Stimulated activated CD4-positive, alpha-beta T cell treated with anti-CD3 and anti-CD28 coated beads, Interleukin-2, amount 100 ng/mL, for 48 hours (primary cell): ENCODE data around the gene PIK3CB.
"Not testable (repeated sequence)": the region's sequence is repeated elsewhere in the genome, so short reads cannot be mapped to it uniquely, and the experiment has no call there.

Source experiments
- DNase-seq, 2 donors: peaks; one replicate each; pipeline ENCODE4 v3.0.0-alpha.2; 2020

The PIK3CB gene

GRCh38 chr3:138834596-138835396 is at the start of gene PIK3CB:
Gene PIK3CB (minus strand): TSS chr3:138834928. CDS start chr3:138759343, 75,585 bp downstream.
- peak; percentile 79 to 87 for DNase-seq

- no peak for DNase-seq
These were observed 46.5 kb upstream of the PIK3CB start for GRCh38 chr3:138881233-138881632.

- DNase-seq: no peak
These were observed 45.0 kb upstream of the PIK3CB start for GRCh38 chr3:138879541-138880380.

- DNase-seq: no peak
These were observed 42.5 kb upstream of the PIK3CB start for GRCh38 chr3:138877226-138877625.

- DNase-seq: no peak
These were observed 41.3 kb upstream of the PIK3CB start for GRCh38 chr3:138875754-138876664.

- DNase-seq: no peak
These were observed 40.5 kb upstream of the PIK3CB start for GRCh38 chr3:138875096-138875753.

GRCh38 chr3:138873471-138874278 is 38.9 kb upstream of the PIK3CB start:
- DNase-seq: no peak

GRCh38 chr3:138872632-138873031 is 37.9 kb upstream of the PIK3CB start:
- DNase-seq: no peak

GRCh38 chr3:138867996-138868395 is 33.3 kb upstream of the PIK3CB start:
- DNase-seq: no peak

GRCh38 chr3:138863776-138864113 is 29.0 kb upstream of the PIK3CB start:
- no peak for DNase-seq

- DNase-seq: no peak
These were observed 28.4 kb upstream of the PIK3CB start for GRCh38 chr3:138862924-138863775.

- DNase-seq: no peak
These were observed 27.8 kb upstream of the PIK3CB start for GRCh38 chr3:138862531-138862923.

GRCh38 chr3:138861798-138862197 is 27.1 kb upstream of the PIK3CB start:
- DNase-seq: no peak

GRCh38 chr3:138856799-138857198 is 22.1 kb upstream of the PIK3CB start:
- DNase-seq: no peak

GRCh38 chr3:138854940-138855339 is 20.2 kb upstream of the PIK3CB start:
- DNase-seq: no peak

- DNase-seq: no peak
These were observed 19.5 kb upstream of the PIK3CB start for GRCh38 chr3:138854204-138854603.

GRCh38 chr3:138850151-138850550 is 15.4 kb upstream of the PIK3CB start:
- DNase-seq: no peak

GRCh38 chr3:138849222-138849940 is 14.7 kb upstream of the PIK3CB start:
- no peak for DNase-seq

- DNase-seq: no peak
These were observed 14.0 kb upstream of the PIK3CB start for GRCh38 chr3:138848696-138849095.

GRCh38 chr3:138846824-138847223 is 12.1 kb upstream of the PIK3CB start:
- not testable (repeated sequence) for DNase-seq
